ENCODE results near the gene LDLRAD4.

Gene LDLRAD4

GRCh38 chr18:13576598-13576997 lies 358.0 kb downstream of the LDLRAD4 start:
- H3K4me3 ChIP-seq (ENCODE audit: low read depth, low read length) = no peak overlapping the region
- no peak for DNase-seq
- H3K27me3 ChIP-seq (ENCODE audit: insufficient read depth, low read depth, severe bottlenecking) = no peaks in the 10 kb centered on the region
- no peaks in the 10 kb centered on the region for H3K36me3 ChIP-seq
- no peak for TF ChIP-seq CTCF (IDR thresholded peaks at IDR 0.05; ENCODE audit: low read depth, low read length)
- no peak overlapping the region for H3K27ac ChIP-seq
- H3K9me3 ChIP-seq (ENCODE audit: severe bottlenecking) = no peaks in the 10 kb centered on the region

GRCh38 chr18:13577091-13577697 lies 358.6 kb downstream of the LDLRAD4 start:
- no peak for DNase-seq
- Histone ChIP-seq H3K27ac (no peak overlapping the region), H3K9me3 (ENCODE audit: severe bottlenecking) (no peaks in the 10 kb centered on the region), H3K27me3 (ENCODE audit: insufficient read depth, low read depth, severe bottlenecking) (no peaks in the 10 kb centered on the region), H3K36me3 (no peaks in the 10 kb centered on the region), H3K4me3 (ENCODE audit: low read depth, low read length) (no peak overlapping the region)
- no peak for TF ChIP-seq CTCF (IDR thresholded peaks at IDR 0.05; ENCODE audit: low read depth, low read length)

DNA sequence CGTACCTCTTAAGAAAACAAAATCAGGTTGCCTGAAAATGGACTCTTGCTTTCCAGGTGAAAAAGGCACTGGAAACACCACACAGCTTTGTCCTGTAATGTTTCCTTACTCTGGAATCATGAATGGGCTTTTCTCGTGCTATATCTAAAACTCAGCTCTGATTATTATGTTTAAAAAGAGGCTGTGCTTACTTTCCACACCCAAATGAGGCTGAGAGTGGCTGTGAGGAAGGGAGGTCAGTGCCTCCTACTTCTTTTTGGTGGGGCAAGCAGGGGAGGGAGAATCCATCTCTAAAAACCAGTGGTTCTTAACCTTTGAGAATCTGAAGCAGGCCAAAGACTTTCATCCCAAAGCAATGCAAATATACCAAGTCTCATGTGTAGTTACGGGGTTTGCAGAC lies 359.2 kb downstream of the LDLRAD4 start:
- Histone ChIP-seq H3K27ac (no peak overlapping the region), H3K9me3 (ENCODE audit: severe bottlenecking) (no peaks in the 10 kb centered on the region), H3K4me3 (ENCODE audit: low read depth, low read length) (no peak overlapping the region), H3K27me3 (ENCODE audit: insufficient read depth, low read depth, severe bottlenecking) (no peaks in the 10 kb centered on the region), H3K36me3 (no peaks in the 10 kb centered on the region)
- no peak for TF ChIP-seq CTCF (IDR thresholded peaks at IDR 0.05; ENCODE audit: low read depth, low read length)
- no peak for DNase-seq

GRCh38 chr18:13578400-13578799 lies 359.8 kb downstream of the LDLRAD4 start:
- Histone ChIP-seq H3K9me3 (ENCODE audit: severe bottlenecking) (no peaks in the 10 kb centered on the region), H3K27ac (no peak overlapping the region), H3K36me3 (no peaks in the 10 kb centered on the region), H3K4me3 (ENCODE audit: low read depth, low read length) (no peak overlapping the region), H3K27me3 (ENCODE audit: insufficient read depth, low read depth, severe bottlenecking) (no peaks in the 10 kb centered on the region)
- DNase-seq = no peak
- TF ChIP-seq CTCF (IDR thresholded peaks at IDR 0.05; ENCODE audit: low read depth, low read length) = no peak

GRCh38 chr18:13579874-13580273 lies 361.3 kb downstream of the LDLRAD4 start:
- no peaks in the 10 kb centered on the region for H3K27me3 ChIP-seq (ENCODE audit: insufficient read depth, low read depth, severe bottlenecking)
- no peak for DNase-seq
- no peaks in the 10 kb centered on the region for H3K9me3 ChIP-seq (ENCODE audit: severe bottlenecking)
- no peak overlapping the region for H3K4me3 ChIP-seq (ENCODE audit: low read depth, low read length)
- H3K27ac ChIP-seq = no peak overlapping the region
- no peak for TF ChIP-seq CTCF (IDR thresholded peaks at IDR 0.05; ENCODE audit: low read depth, low read length)
- H3K36me3 ChIP-seq = no peaks in the 10 kb centered on the region

DNA sequence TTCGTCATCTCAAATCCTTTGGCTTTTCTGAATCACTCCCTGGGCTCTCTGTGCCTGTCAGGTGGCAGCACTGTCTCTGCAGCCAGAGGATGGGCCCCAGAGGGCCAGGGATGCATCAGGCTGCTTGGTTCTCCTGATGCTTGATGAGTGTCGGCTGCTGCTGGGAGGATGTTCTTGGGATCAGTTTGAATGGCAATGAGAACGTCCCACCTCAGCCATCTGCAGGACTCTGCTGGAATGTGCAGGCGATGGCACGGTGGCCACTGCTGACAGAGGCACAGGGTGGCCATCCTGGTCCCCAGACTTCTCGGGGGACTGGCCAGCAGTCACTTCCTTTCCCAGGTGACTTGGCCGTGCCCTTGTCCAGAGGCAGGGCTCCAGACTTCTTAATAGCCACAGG lies 361.8 kb downstream of the LDLRAD4 start:
- H3K27me3 ChIP-seq (ENCODE audit: insufficient read depth, low read depth, severe bottlenecking) = no peaks in the 10 kb centered on the region
- H3K36me3 ChIP-seq = no peaks in the 10 kb centered on the region
- no peak for TF ChIP-seq CTCF (IDR thresholded peaks at IDR 0.05; ENCODE audit: low read depth, low read length)
- no peaks in the 10 kb centered on the region for H3K9me3 ChIP-seq (ENCODE audit: severe bottlenecking)
- H3K27ac ChIP-seq = no peak overlapping the region
- no peak for DNase-seq
- H3K4me3 ChIP-seq (ENCODE audit: low read depth, low read length) = no peak overlapping the region

Data from WERI-Rb-1 (cell line).